HFFc6 (cell line): ENCODE results near the gene METTL14. TPM values are rescaled to one million over a fixed set of nuclear protein-coding genes. Genes with fewer than 3 reads are reported as not detected.
A peak's percentile ranks its signal among the peaks of the same experiment; 100 is the strongest.

ENCODE experiments used
- DNase-seq: peaks from one replicate; pipeline ENCODE4 v3.0.0-alpha.2; 2018
- H3K27ac Mint-ChIP-seq: 2 replicates; pipeline ENCODE4 v1.8.0; 2020; ENCODE audit warnings: mild to moderate bottlenecking, mixed read lengths
- H3K27me3 Mint-ChIP-seq: 2 replicates; pipeline ENCODE4 v1.8.0; 2021; ENCODE audit warnings: mild to moderate bottlenecking, moderate library complexity, mixed read lengths; ENCODE audit not compliant: insufficient read depth
- H3K36me3 Mint-ChIP-seq: 2 replicates; pipeline ENCODE4 v1.8.0; 2021; ENCODE audit warnings: low read depth, mixed read lengths
- H3K4me1 Mint-ChIP-seq: 2 replicates; pipeline ENCODE4 v1.8.0; 2020; ENCODE audit warnings: low read depth, mixed read lengths
- H3K4me3 Mint-ChIP-seq: 2 replicates; pipeline ENCODE4 v1.8.0; 2020; ENCODE audit warnings: mild to moderate bottlenecking, moderate library complexity, mixed read lengths
- H3K9me3 Mint-ChIP-seq: 2 replicates; pipeline ENCODE4 v1.8.0; 2020; ENCODE audit warnings: mild to moderate bottlenecking, mixed read lengths
- CTCF ChIP-seq: fragments of 200-600 bp; sonication (generic); IDR thresholded peaks from 2 replicates; pipeline ENCODE4 v1.5.0; 2021; ENCODE audit warnings: antibody characterized with exemption, mild to moderate bottlenecking
- total RNA-seq, 6 experiments: library from RNA; stranded (reverse); fragmentation: NEBNext Ultra II Directional; extraction: Animal tissue kit (Norgen Biotek cat#: 25700); gene quantifications; 2 replicates in 1 of 6; 3 replicates in 5 of 6; pipeline ENCODE4 v1.2.3, GENCODE V29; 2021

METTL14 gene
- total RNA-seq, 6 experiments from 2014 or later, result 35.2 to 44.9 (median 39.5) TPM

DNA sequence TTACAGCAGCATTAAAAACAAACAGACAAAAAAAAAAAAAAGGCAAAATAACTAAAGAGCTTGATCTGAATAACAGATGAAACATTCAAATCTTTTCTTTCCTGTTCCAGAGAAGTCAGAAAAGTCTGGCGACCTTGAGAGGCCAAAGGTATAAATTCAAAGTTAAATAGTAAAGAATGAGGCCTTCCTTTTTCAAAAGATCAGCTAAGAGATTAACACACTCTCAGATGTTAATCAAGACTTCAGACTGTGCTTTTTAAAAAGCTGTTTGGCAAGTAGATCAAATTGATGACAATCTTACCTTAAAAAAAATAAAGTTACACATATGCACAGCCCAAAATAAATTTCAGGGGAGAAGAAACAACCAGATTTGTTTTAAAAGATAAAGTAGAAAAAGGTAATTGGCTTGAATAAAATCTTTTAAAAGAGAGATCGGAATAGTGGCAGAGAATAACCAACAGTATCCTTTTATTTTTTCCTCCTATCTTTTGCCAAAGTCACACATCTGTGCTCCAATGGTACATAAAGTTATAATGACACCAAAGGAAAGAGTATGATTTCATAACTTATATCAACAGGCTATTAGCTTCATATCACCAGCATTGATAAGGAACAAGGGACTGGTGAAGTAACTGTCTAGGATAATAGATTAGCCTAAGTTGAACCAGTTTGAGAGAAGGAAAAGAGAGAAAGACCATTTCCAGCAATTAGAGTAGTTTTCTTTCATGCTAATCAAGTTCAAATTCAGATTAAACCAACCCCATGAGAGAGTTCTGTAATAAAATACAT lies 70.4 kb downstream of the METTL14 start:
- TF ChIP-seq CTCF, result no peak
- Mint-ChIP-seq H3K4me1 (peaks cover 95% of the 10 kb centered on the region), H3K27me3 (peaks cover 1% of the 10 kb centered on the region; the same call in 1 of the 2 replicates), H3K36me3 (peaks cover 71% of the 10 kb centered on the region), H3K27ac (peak overlapping the region; percentile 76), H3K4me3 (no peak overlapping the region; the same call in 1 of the 2 replicates), H3K9me3 (no peaks in the 10 kb centered on the region)
- DNase-seq, result no peak

- H3K4me3 Mint-ChIP-seq, result no peak overlapping the region
- peaks cover 76% of the 10 kb centered on the region for H3K36me3 Mint-ChIP-seq
- DNase-seq, result no peak
- H3K27me3 Mint-ChIP-seq, result peaks cover 1% of the 10 kb centered on the region; the same call in 1 of the 2 replicates
- peak overlapping the region; percentile 76 for H3K27ac Mint-ChIP-seq
- no peak for TF ChIP-seq CTCF
- no peaks in the 10 kb centered on the region for H3K9me3 Mint-ChIP-seq
- peaks cover 100% of the 10 kb centered on the region for H3K4me1 Mint-ChIP-seq
Observed at GRCh38 chr4:118756429-118756828, 71.2 kb downstream of the METTL14 start.

DNA sequence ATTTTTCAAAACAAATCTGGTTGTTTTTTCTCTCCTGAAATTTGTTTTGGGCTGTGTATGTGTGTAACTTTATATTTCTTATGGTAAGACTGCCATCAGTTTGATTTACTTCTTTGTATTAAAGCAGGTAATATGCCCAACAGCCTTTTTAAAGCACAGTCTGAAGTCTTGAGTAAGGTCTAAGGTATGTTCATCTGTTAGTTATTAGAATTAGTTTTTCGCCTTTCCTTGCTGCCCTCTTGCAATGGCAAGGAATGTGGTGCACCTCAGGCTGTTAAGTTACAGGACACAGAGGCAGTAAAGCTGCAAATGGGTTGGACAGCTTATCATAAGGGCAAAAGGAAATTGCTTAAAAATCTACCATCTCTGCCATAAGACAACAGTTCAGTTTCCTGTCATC lies 71.8 kb downstream of the METTL14 start:
- peak overlapping the region; percentile 48 for H3K27ac Mint-ChIP-seq
- H3K36me3 Mint-ChIP-seq, result peaks cover 76% of the 10 kb centered on the region
- H3K27me3 Mint-ChIP-seq, result peaks cover 1% of the 10 kb centered on the region; the same call in 1 of the 2 replicates
- H3K4me1 Mint-ChIP-seq, result peaks cover 100% of the 10 kb centered on the region
- H3K9me3 Mint-ChIP-seq, result no peaks in the 10 kb centered on the region
- DNase-seq, result peak; percentile 24
- H3K4me3 Mint-ChIP-seq, result no peak overlapping the region
- no peak for TF ChIP-seq CTCF

GRCh38 chr4:118757761-118758251 lies 72.6 kb downstream of the METTL14 start:
- Mint-ChIP-seq H3K27me3 (peaks cover under 1% of the 10 kb centered on the region; the same call in 1 of the 2 replicates), H3K4me1 (peaks cover 99% of the 10 kb centered on the region), H3K9me3 (no peaks in the 10 kb centered on the region), H3K36me3 (peaks cover 77% of the 10 kb centered on the region), H3K4me3 (no peak overlapping the region), H3K27ac (peak overlapping the region; percentile 55)
- peak; percentile 37 for DNase-seq
- no peak for TF ChIP-seq CTCF

DNA sequence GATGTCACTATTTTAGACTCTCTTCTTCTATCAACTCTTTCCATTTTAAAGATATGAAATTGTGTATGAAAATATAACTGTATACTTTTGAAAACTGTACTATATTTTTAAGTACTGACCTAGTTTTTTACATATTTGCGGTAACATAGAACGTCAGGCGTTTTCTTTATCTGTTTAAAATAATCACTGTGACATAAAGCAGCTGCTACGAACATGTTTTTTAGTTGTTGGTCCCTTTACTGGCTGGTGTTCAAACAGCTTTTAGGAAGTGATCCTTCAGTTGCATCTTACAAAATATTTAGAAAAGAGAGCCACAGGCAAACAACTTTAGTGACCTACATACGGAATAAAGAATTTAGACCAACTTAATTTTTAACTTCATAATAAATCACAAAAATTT lies 73.1 kb downstream of the METTL14 start:
- peak overlapping the region; percentile 55 for H3K27ac Mint-ChIP-seq
- H3K9me3 Mint-ChIP-seq, result no peaks in the 10 kb centered on the region
- H3K27me3 Mint-ChIP-seq, result no peaks in the 10 kb centered on the region; the same call in 1 of the 2 replicates
- peaks cover 77% of the 10 kb centered on the region for H3K36me3 Mint-ChIP-seq
- H3K4me1 Mint-ChIP-seq, result peaks cover 99% of the 10 kb centered on the region
- peak overlapping the region; percentile 28; the same call in 1 of the 2 replicates for H3K4me3 Mint-ChIP-seq
- no peak for TF ChIP-seq CTCF
- no peak for DNase-seq
